Endothelial cell of umbilical vein (primary cell): ENCODE results near the gene TECRL. TPM values are rescaled to one million over a fixed set of nuclear protein-coding genes. Genes with fewer than 3 reads are reported as not detected.

Experiments
- BruUV-seq: library from RNA; stranded (reverse); fragments of 400-500 nt; replicated peaks from 2 replicates; lab custom pipeline; 2021; lab: Mats Ljungman, UMichigan
- CTCF ChIA-PET: fragments of 300-600, 350-600 bp; sonication (Branson Sonifier 250); formaldehyde crosslinking; loops from one replicate; lab custom pipeline; 2021; ENCODE audit warnings: antibody characterized with exemption, inconsistent platforms; lab: Charles Lee
- POLR2A ChIA-PET: fragments of 300-600, 350-600 bp; sonication (Branson Sonifier 250); formaldehyde crosslinking; loops from one replicate; lab custom pipeline; 2021; ENCODE audit warnings: antibody characterized with exemption, inconsistent platforms; lab: Charles Lee
- DNase-seq: peaks from one replicate; pipeline ENCODE4 v3.0.0-alpha.2; 2011; ENCODE audit warnings: low read depth, low spot score
- FAIRE-seq: peaks from 2 replicates; lab custom pipeline; 2011; peaks lifted over from hg19 to GRCh38; lab: Jason Lieb, UNC
- H2AFZ ChIP-seq: 2 replicates; pipeline ENCODE4 v1.6.0; 2012; ENCODE audit warnings: low read depth, low read length, control low read depth, inconsistent platforms
- H3K27ac ChIP-seq: 2 replicates; pipeline ENCODE4 v1.5.1; 2011; ENCODE audit warnings: low read depth, mild to moderate bottlenecking, control low read depth, low read length, moderate library complexity; ENCODE audit not compliant: insufficient read depth
- H3K27me3 ChIP-seq, 2 experiments: 2 replicates each; pipeline versions ENCODE4 v1.6.0 to v1.6.1; 2011; ENCODE audit warnings: low read length in 2 of 2, mixed read lengths in 1 of 2; ENCODE audit not compliant: control insufficient read depth in 2 of 2, insufficient read depth in 2 of 2
- H3K36me3 ChIP-seq, 2 experiments: 2 replicates in 1 of 2; 3 replicates in 1 of 2; pipeline ENCODE4 v1.5.1; 2011; ENCODE audit warnings: low read length in 2 of 2, mild to moderate bottlenecking in 1 of 2, moderate library complexity in 1 of 2; ENCODE audit not compliant: control insufficient read depth in 2 of 2, insufficient read depth in 2 of 2; ENCODE audit errors: extremely low read depth in 1 of 2
- H3K4me1 ChIP-seq: 3 replicates; pipeline ENCODE4 v1.5.1; 2011; ENCODE audit warnings: mild to moderate bottlenecking, low read length; ENCODE audit not compliant: control insufficient read depth, insufficient read depth; ENCODE audit errors: extremely low read depth
- H3K4me2 ChIP-seq: 2 replicates; pipeline ENCODE4 v1.6.1; 2011; ENCODE audit warnings: low read length, control low read depth, mixed read lengths; ENCODE audit not compliant: insufficient read depth
- H3K4me3 ChIP-seq, 3 experiments: fragments of 200-600 bp in 1 of 3; sonication (generic), shearing (Covaris generic) in 1 of 3; replicated peaks in 1 of 3; 2 replicates each; pipeline ENCODE4 v1.5.1; 2011 to 2016; ENCODE audit warnings: control low read depth in 3 of 3, low read length in 3 of 3, mild to moderate bottlenecking in 2 of 3, inconsistent platforms in 1 of 3, low read depth in 1 of 3, moderate library complexity in 1 of 3; ENCODE audit not compliant: insufficient read depth in 1 of 3
- H3K79me2 ChIP-seq: 2 replicates; pipeline ENCODE4 v1.6.0; 2012; ENCODE audit warnings: low read length, inconsistent platforms; ENCODE audit not compliant: control insufficient read depth, insufficient read depth
- H3K9ac ChIP-seq: replicated peaks from 2 replicates; pipeline ENCODE3; 2011; ENCODE audit warnings: low read length, control low read depth; ENCODE audit not compliant: insufficient read depth; ENCODE audit errors: extremely low read depth
- H3K9me1 ChIP-seq: replicated peaks from 3 replicates; pipeline ENCODE4 v1.6.0; 2011; ENCODE audit warnings: mild to moderate bottlenecking, low read length; ENCODE audit not compliant: control insufficient read depth, insufficient read depth; ENCODE audit errors: extremely low read depth
- H3K9me3 ChIP-seq: replicated peaks from 2 replicates; pipeline ENCODE4 v1.5.1; 2012; ENCODE audit warnings: low read length, inconsistent platforms; ENCODE audit not compliant: control insufficient read depth, insufficient read depth
- H4K20me1 ChIP-seq: replicated peaks from 2 replicates; pipeline ENCODE3; 2011; ENCODE audit warnings: mild to moderate bottlenecking, low read length; ENCODE audit not compliant: control insufficient read depth, insufficient read depth; ENCODE audit errors: extremely low read depth
- CTCF ChIP-seq, 2 donors: IDR thresholded peaks; 1 replicate in 1 of 2; 2 replicates in 1 of 2; pipeline ENCODE4 v1.5.1; 2011; ENCODE audit warnings: low read length in 2 of 2, mild to moderate bottlenecking in 2 of 2, moderate library complexity in 2 of 2, control low read depth in 1 of 2, inconsistent platforms in 1 of 2, low read depth in 1 of 2; ENCODE audit not compliant: insufficient read depth in 1 of 2; ENCODE audit errors: extremely low read depth in 1 of 2
- EZH2 ChIP-seq: IDR thresholded peaks from 2 replicates; pipeline ENCODE4 v1.6.1; 2012; ENCODE audit warnings: borderline replicate concordance, low read depth, mild to moderate bottlenecking, moderate library complexity, low read length, inconsistent platforms; ENCODE audit not compliant: severe bottlenecking
- FOS ChIP-seq: IDR thresholded peaks from 2 replicates; pipeline ENCODE4 v1.6.1; 2011; ENCODE audit warnings: mild to moderate bottlenecking, low read length, moderate library complexity, borderline replicate concordance; ENCODE audit not compliant: insufficient read depth
- GATA2 ChIP-seq: IDR thresholded peaks from 2 replicates; pipeline ENCODE4 v1.7.0; 2011; ENCODE audit warnings: low read depth, mild to moderate bottlenecking, moderate library complexity, mixed read lengths, low read length; ENCODE audit not compliant: insufficient read length, insufficient read depth
- JUN ChIP-seq: IDR thresholded peaks from 2 replicates; pipeline ENCODE4 v1.6.1; 2011; ENCODE audit warnings: borderline replicate concordance, low read depth; ENCODE audit not compliant: insufficient read length, insufficient read depth
- MAX ChIP-seq: IDR thresholded peaks from 2 replicates; pipeline ENCODE4 v1.6.1; 2011; ENCODE audit not compliant: insufficient read depth, insufficient read length
- MYC ChIP-seq: IDR thresholded peaks from one replicate; pipeline ENCODE4 v1.6.1; 2011; ENCODE audit warnings: mild to moderate bottlenecking, low read depth, low read length
- POLR2A ChIP-seq: IDR thresholded peaks from 2 replicates; pipeline ENCODE4 v1.6.1; 2012; ENCODE audit warnings: low read depth, mild to moderate bottlenecking, control low read depth, low read length
- POLR2AphosphoS5 ChIP-seq: IDR thresholded peaks from 2 replicates; pipeline ENCODE4 v1.6.1; 2012; ENCODE audit warnings: low read depth, mild to moderate bottlenecking, control low read depth, low read length, moderate library complexity; ENCODE audit not compliant: insufficient read depth
- dilution Hi-C: fragments of 300-500 bp; cut with MboI; formaldehyde crosslinking; loops from one replicate; pipeline ENCODE4 v1.15.0; 2019; ENCODE audit warnings: low sequenced_read_pairs; ENCODE audit not compliant: extremely low pct_ligation_motif_present
- intact Hi-C: fragments of 100-400 bp; cut with micrococcal nuclease; formaldehyde crosslinking; loops from one replicate; pipeline ENCODE4 v1.10.0; 2022
- polyA plus RNA-seq, 4 experiments: library from polyadenylated mRNA; depleted of rRNA in 3 of 4; stranded (reverse) in 3 of 4; unstranded in 1 of 4; fragments of >200 nt; gene quantifications; 2 replicates each; pipeline versions ENCODE4 v1.2.1 to v1.2.3, GENCODE V29; 2011 to 2012; ENCODE audit warnings: missing spikeins in 1 of 4
- total RNA-seq: library from RNA; stranded (reverse); gene quantifications from 2 replicates; pipeline ENCODE4 v1.2.3, GENCODE V29; 2021

Gene TECRL
- total and polyA plus RNA-seq, 2 donors (not counting 3 experiments of a cell fraction or from before 2014, with no cell fraction given): not detected

- H3K9me1 ChIP-seq: no peaks in the 10 kb centered on the region
- POLR2A ChIA-PET: no interaction called here
- no peaks in the 10 kb centered on the region for H3K4me1 ChIP-seq
- no peak overlapping the region for H3K4me2 ChIP-seq
- H2AFZ ChIP-seq: no peak overlapping the region
- dilution Hi-C loops (no loop called here), intact Hi-C loops (no loop called here)
- no peaks in the 10 kb centered on the region for H4K20me1 ChIP-seq
- CTCF ChIA-PET: no interaction called here
- BruUV-seq: no TSS peak
- FAIRE-seq: no peak
- no peak overlapping the region for H3K27ac ChIP-seq
- no peak overlapping the region for H3K9ac ChIP-seq
- TF ChIP-seq FOS: no peak
- TF ChIP-seq EZH2: no peak
- no peak for TF ChIP-seq GATA2
- TF ChIP-seq POLR2AphosphoS5: no peak
- TF ChIP-seq MYC: no peak
- TF ChIP-seq POLR2A: no peak
- no peak for TF ChIP-seq CTCF (IDR thresholded peaks at IDR 0.05; ENCODE audit: extremely low read depth in 1 of 2, insufficient read depth in 1 of 2, low read depth in 1 of 2, low read length in 2 of 2)
- TF ChIP-seq JUN: no peak
- no peak for TF ChIP-seq MAX
- H3K27me3 ChIP-seq: no peaks in the 10 kb centered on the region
- H3K36me3 ChIP-seq: no peaks in the 10 kb centered on the region
- no peaks in the 10 kb centered on the region for H3K9me3 ChIP-seq
- no peak for DNase-seq
- no peak overlapping the region for H3K4me3 ChIP-seq
- H3K79me2 ChIP-seq: no peaks in the 10 kb centered on the region
These were observed 3.5 kb downstream of the TECRL start for GRCh38 chr4:64405761-64406160.
